Mammary epithelial cell (primary cell): Measurements from ENCODE around the gene HHLA2.

Experiments used
- CTCF ChIP-seq, 2 donors: IDR thresholded peaks in 1 of 2; conservative IDR thresholded peaks in 1 of 2; 2 replicates each; pipeline ENCODE4 v1.5.1; 2011 to 2012; ENCODE audit warnings: inconsistent platforms in 2 of 2, low read length in 2 of 2, mild to moderate bottlenecking in 2 of 2, control low read depth in 1 of 2, low read depth in 1 of 2; ENCODE audit not compliant: insufficient read depth in 1 of 2; ENCODE audit errors: extremely low read depth in 1 of 2
- EZH2 ChIP-seq: IDR thresholded peaks from 2 replicates; pipeline ENCODE4 v1.6.1; 2012; ENCODE audit warnings: low read length, inconsistent platforms, borderline replicate concordance

DNA sequence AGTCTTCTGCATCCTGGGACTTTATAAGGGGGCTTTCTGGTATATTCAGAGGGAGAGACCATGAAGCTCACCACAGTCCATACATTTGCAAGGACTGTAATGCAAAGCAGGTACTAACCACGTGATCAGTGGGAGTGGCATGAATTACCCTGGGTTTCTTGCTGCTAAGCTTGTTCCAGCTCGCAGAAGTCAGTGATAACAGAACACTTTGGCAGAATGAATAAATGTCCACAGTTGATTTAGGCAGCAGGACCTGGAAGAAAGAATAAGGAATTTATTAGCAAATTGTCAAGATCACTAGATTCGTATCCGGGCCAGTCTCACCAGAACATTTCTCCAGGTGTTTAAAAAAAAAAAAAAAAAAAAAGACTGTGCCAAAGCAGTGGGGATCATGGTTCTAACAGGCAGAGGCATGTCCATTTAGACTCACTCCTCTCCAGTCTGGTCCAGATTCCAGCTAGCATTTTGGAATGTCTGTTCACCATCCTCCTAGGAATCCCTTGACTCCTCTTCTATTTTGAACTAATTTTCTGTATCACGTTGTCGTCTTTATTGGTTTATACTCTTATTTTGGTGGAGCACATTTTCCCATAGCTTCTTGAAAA is 24.5 kb downstream of the HHLA2 start:
- no peak for TF ChIP-seq CTCF (conservative IDR thresholded peaks at IDR 0.05 in 1 of 2, IDR thresholded peaks at IDR 0.05 in 1 of 2; ENCODE audit: extremely low read depth in 1 of 2, insufficient read depth in 1 of 2, low read depth in 1 of 2, low read length in 2 of 2)
- no peak for TF ChIP-seq EZH2
